GM10847 (cell line): ENCODE data around the gene TEAD3.

Source experiments
- POLR2A ChIP-seq: IDR thresholded peaks from 2 replicates; pipeline ENCODE4 v1.6.1; 2011; ENCODE audit not compliant: insufficient read length; ENCODE audit errors: extremely low read depth

The TEAD3 gene

DNA sequence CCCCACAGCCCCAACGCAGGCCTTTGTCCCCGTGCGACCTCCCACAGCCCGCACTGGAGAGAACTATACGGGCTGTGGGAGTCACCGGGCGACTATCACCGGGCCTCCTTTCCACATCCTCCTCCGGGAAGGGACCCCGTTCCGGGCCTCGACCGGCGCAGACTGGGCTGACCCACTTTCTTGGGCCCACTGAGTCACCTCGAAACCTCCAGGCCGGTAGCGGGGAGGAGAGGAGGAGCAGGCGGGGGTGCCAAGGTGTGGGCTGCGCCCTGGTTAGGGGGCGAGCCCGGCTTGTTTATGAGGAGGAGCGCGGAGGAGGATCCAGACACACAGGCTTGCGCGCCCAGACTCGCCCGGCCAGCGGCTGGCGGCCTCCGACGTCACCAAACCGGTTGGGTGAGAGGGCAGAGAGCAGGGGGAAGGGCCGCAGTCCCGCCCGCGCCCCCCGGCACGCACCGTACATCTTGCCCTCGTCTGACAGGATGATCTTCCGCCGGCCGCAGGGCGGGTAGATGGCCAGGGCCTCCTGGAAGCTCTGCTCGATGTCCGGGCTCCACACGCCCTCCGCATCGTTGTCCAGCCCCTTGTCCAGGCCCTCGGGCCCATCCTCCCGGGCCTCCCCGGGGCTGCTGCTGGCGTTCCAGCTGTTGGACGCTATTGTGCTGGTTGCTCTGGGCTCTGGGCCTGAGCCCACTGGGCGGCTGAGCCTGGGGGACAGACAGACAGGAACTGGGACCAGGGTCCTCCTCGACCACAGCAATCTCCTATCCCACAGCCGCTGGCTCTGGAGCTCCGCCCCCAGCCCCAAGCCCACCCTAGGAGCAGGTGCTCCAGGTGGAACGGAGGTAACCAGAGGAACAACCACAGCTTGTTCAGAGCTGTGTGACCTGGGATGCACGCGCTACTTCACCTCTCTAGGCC lies 10.6 kb downstream of the TEAD3 start:
- TF ChIP-seq POLR2A: no peak

DNA sequence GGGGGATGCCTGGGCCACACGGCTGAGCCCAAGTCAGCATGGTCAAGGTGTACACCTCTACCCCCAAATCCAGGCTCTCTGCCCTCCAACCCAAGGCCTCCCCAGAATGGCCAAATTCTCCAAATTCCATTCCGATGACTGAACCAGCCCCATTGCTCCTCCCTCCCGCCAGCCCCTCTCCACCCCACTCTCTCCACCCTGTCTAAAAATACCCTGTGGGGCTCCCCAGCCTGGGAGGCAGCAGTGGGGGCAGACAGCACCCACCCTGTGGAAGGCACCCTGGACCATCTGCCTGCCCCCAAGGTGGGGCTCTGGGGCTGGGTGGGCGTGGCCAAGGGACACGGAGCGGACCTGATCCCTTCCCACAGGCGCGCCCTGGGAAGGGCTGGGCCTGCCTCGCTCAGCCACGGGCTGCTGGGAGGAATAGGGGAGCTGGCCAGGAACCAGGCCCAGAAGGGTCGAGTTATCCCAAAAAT lies 11.4 kb downstream of the TEAD3 start:
- TF ChIP-seq POLR2A: no peak

DNA sequence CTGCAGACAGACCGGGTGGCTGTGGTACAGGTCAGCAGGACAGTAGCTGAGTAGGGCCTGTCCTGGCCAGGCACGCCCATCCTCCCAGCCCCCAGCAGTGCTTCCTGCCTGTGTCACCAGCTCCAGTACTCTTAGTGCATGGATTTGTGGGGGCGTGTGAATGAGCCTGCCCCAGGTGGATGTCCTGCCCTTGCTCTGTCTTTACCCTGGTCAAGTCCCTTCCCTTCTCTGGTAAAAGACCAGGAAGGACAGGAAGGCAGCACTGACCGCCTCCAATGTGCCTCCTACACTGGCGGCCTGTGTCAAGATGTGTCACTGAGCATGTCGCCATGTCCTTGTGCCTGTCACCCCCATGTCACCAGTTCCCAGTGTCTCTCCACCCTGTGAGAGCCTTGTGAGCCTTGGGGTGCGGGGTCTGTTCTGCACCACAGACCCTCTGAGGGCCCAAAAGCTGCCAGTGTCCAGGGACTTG lies 11.9 kb downstream of the TEAD3 start:
- TF ChIP-seq POLR2A: no peak

DNA sequence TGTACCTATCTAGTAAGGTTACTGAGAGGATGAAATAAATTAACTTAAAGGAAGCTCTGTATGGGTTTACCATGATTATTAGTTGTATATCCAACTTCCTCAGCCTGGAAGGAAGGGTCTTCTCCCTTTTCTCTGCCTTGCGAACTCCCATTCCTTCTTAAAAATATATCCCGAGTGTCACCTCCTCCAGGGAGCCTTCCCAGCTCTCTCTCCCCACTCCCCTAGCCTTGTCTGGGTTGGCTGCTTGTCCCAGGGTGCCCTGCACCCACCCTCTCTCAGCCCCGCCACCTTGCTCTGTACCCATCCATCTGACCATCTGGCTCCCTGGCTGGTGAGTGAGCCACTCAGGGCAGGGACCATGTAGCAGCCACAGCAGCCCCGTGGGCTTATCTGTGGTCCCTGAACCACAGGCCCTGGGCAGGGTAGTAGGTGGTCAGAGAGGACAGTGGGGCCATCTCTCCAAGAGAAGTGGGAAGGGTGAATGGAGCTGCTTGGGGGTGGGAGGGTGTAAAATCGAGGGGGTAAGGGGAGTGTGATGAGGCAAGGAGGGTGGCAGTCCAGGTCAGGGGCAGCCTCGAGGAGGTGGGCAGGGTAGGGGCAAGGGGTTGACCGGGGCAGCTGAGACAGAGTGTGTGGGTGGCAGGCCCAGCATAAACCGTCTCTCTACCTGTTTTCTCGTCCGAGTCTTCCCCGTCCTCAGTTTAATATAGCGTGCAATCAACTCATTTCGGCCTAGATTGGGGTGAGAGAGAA lies 12.8 kb downstream of the TEAD3 start:
- no peak for TF ChIP-seq POLR2A

DNA sequence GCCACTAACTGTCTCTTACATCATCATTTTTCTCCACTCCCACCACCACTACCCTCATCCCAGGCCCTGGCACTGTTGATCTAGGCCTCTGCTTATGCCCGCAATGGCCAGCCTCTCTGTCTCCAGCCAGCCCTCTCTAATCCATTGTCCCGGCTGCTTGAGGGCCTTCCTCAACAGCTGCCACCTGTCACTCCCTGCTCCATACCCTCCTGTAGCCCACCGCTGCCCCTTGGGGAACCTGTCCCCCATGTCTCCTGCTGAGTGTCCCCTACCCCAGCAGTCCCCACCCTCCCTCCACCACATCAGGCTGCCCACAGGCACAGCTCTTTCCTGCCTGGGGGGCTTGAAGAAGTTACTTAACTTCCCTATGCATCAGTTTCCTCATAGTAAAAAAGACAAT lies 13.4 kb downstream of the TEAD3 start:
- no peak for TF ChIP-seq POLR2A

DNA sequence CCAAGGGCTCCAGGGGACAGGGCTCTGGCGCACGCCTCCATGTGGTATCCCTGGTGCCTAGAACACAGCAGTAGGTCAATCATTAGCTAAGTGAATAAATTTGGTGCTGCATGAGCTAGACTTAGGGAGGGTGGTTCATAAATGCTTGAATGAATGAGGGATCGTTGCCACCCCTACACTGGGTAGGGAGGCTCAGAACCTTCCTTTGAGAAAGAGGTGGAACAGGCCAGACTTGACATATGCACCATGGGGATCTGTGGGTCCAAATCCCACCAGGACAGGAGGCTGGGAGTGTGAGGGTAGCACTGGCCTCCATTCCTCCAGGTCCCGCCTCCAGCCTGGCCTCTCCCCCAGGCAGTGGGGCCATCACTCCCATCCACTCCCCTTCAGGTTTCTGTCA lies 13.8 kb downstream of the TEAD3 start:
- no peak for TF ChIP-seq POLR2A

DNA sequence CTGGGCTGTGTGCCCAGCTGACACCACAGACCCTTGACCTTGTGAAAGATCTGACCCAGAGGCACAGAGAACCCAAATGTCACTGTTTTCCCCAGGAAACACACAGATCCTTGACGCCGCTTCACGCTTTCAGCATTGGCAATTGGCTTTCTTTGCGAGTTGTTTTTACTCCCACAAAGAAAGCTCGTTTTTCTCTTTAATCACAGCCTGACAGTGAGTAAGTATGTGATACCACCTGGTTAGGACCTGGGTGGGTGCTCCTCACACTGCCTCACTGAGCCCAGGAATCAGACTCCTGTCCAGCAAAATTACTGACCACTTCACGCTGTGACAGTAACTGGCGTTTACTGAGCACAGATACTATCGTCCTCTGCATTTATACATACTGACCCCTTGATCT lies 15.7 kb downstream of the TEAD3 start:
- TF ChIP-seq POLR2A: no peak

DNA sequence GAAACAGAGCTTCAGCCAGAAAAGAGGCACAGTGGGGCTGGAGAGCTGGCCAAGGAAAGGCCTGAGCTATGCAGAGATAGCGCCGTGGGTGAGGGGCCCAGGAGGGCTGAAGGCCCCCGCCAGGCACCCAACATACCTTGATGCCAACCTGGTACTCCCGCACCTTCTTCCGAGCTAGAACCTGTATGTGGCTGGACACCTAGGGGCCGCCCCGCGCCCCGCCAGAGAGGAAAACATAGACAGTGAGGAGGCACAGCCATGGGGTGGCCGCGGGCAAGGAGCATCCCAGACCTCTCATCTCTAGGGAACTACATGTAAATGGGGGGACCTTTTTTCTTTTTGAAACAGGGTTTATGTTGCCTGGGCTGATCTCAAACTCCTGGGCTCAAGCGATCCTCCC lies 16.7 kb downstream of the TEAD3 start:
- no peak for TF ChIP-seq POLR2A

DNA sequence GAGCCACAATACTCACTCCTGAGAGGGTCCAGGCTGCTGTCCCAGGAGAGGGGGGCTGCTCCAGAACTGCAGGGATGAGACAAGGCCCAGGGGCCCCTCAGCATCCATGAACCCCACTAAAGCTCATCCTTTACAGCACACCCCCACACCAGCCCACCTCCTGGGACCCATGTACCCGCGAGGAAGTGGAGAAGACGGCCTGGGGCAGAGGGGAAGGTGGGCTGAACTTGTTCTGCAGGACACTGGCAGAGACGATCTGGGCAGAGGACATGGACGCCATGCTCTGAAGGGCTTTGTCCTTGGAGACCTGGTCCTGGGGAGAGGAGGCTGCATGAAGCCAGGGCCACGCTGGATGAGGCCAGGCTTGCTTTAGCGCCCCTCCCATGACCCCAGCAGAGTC lies 18.6 kb downstream of the TEAD3 start:
- no peak for TF ChIP-seq POLR2A

DNA sequence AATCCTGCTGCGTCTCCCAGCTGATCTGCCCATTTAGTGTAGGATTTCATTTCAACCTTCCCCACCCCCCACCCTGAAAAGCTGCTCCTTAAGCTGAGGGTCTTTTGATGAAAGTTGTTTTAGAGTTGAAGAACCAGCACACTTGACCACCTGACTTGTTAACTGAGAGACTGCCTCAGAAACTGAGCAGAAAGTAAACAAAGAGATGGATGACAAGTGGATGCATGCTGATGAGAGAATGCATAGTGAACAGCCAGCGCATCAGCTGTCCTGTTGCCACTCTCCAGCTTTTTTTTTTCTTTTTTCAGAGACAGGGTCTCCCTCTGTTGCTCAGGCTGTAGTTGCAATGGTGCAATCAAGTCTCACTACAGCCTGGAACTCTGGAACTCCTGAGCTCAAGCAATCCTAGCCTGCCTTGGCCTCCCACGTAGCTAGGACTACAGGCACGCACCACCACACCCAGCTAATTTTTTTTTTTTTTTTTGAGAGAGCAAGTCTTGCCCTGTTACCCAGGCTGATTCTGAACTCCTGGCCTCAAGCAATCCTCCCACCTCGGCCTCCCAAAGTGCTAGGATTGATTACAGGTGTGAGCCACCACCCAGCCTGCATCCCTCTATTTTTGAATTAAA lies 19.2 kb downstream of the TEAD3 start:
- no peak for TF ChIP-seq POLR2A

DNA sequence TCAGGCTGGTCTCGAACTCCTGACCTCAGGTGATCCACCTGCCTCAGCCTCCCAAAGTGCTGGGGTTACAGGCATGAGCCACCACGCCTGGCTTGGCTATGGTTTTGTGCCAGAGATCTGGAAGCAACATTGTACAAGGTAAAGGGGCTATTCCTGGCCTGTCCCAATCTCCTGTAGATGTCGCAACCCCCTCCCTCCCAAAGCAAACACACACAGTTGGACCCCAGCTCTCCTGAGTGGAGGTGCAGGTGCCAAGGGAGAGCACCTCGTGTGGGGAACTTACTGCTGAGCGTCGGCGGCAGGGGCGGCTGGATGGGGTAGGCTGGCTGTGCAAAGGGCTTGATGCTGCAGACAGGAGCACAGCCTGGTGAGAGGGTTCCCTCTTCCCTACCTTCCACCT lies 19.9 kb downstream of the TEAD3 start:
- no peak for TF ChIP-seq POLR2A

DNA sequence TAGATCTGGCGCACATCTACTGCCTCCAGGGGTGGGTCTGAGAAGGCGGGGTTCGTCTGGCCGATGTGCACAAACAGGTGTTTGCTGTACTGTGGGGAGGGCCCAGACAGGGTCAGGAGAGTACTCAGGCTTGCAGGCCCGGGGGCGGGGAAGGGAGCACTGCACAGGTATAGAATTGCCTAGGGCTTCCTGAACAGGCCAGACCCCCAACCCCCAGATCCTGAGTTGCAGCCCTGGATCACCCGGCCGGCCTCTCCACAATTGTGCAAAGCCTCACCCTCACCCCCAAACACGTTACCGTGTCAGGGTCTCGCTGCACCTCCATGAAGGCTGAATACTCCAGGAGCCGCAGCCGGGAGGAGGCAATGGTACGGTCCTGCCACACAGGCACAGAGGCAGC lies 20.9 kb downstream of the TEAD3 start:
- TF ChIP-seq POLR2A: no peak

DNA sequence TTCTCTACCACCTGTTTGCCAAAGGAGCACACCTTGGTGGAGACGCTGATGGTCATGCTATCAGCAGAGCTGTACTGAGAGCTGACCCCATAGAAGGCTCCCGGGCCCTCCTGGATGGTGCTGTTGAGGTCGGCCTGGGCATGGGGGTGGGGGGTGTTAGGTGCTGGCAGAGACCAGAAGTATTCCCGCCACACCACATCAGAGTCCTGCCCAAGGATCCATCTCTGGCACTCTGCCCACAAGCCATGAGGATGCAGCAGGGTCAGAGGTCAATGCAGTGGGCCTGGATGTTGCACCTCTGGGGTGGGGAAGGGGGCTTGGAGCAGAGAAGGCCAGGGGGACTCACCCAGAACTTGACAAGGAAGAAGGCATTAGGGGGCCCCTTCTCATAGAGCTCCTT lies 21.3 kb downstream of the TEAD3 start:
- no peak for TF ChIP-seq POLR2A

DNA sequence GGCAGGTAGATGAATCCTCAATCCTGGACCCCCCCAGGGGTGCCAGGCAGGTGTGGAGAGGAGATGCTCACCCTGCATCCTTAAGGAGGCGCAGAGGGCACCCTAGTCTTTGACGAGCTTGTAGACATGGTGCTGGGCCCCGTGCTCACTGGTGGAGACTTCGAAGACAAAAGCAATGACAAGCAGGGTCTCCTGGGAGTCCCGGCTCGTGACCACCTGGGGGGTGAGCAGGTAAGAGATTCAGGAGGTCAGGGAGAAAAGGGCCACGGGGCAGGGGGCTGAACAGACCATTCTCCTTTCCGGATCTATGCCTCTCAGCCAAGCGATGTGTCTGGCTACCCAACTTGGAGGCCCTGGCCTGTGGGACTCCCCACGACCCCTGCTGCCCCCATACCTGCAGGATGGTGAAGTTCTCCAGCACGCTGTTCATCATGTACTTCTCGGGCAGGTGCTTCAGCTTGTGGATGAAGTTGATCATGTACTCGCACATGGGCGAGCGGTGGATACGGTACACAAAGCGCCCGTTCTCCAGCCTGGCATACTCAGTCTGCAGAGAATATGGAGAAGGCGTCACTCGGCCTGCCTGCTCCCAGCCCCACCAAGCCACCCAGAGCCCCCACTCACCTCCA lies 21.8 kb downstream of the TEAD3 start:
- TF ChIP-seq POLR2A: no peak
